COLO668 (cell line): ENCODE results near the gene RHBDL3.
"Not testable (repeated sequence)": the region's sequence is repeated elsewhere in the genome, so short reads cannot be mapped to it uniquely, and the experiment has no call there.

Experiments
- DNase-seq: peaks from one replicate; lab custom pipeline; 2025; ENCODE audit not compliant: unreplicated experiment; lab: John Stamatoyannopoulos, UW

RHBDL3 gene

DNA sequence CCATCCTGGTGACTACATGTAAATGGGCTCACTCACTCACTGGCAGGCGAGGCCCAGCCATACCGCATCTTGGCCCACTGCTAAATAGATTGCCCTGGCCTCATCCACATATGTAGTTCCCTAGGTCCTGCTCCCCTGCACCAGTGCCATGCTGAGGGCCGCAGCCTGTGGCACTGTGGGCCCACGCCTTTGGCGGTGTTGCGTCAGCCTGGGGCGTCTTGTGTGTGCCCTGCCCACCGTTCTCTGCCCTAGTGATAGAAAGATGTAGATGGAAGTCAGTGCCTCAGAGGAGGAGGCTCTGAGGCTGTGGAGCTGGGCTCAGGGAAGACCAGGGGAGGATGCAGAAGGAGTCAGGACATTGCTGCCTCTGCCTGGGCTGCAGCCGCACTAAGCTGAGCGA is 57.4 kb downstream of the RHBDL3 start:
- no peak for DNase-seq

DNA sequence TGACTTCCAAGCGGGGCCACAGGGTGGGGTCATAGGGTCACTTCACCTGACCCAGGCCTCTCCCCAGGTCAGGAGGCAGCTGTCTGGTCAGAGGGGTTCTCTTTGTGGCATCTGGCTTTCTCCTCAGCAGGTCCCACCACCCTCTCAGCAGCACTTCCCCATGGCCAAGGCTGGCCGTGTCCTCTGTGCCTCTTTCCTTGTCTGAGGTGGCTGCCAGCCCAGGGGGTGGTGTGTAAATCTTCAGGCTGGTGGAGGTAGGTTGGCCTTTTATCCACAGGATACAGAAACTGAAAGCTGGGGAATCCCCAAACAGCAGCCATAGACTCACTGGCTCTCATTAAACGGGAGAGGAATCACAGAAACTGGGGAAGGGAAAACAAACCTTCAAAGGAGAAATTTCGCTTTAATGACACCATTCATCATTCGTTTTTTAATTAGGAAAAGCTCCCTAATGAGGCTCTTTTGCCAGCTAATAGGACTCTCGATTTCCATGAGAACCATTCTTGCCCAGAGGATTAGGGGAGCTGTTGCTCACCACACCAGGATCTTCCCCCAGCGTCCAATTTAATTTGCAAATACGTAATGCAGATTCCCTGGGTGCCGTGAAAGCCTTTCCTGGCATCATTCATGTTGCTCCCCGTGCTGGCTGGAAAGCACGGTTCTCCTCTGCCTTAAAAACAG is 58.3 kb downstream of the RHBDL3 start:
- no peak for DNase-seq

DNA sequence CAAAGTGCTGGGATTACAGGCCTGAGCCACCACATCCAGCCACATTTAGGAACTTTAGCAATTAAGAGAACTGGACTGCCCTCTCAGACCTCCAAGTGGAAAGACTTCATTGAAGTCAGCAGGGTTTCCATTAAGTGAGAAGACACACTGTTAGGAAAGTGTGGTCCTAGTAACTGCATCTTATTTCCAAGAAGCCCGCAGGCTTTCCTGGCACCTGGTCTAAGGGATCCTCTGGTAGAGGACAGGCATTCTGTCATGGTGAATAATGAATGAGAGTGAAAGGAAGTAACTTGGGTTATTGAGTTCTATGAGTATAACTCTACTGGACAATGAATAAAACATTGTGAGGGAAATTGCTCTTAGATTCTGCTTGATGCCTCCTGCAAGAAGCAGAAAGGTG is 62.3 kb downstream of the RHBDL3 start:
- DNase-seq: no peak

DNA sequence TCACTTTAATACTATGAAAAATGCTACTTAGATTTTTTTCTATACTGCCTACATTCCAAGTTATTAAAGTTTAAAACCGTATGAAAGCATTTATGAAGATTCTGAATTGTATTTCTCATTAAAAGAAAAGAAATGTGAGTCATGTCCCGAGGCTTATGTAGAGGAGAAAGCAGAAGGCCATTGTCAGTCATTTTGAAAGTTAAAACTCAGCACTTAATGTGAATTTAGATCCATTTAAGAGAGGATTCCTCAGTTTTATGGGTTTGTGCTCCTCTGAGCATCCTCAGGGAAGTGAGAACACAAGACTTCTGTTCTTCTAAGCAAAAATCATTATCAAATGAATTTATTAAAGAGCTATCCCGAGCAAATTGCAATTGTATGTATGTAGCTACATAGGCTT is 64.5 kb downstream of the RHBDL3 start:
- DNase-seq: no peak

DNA sequence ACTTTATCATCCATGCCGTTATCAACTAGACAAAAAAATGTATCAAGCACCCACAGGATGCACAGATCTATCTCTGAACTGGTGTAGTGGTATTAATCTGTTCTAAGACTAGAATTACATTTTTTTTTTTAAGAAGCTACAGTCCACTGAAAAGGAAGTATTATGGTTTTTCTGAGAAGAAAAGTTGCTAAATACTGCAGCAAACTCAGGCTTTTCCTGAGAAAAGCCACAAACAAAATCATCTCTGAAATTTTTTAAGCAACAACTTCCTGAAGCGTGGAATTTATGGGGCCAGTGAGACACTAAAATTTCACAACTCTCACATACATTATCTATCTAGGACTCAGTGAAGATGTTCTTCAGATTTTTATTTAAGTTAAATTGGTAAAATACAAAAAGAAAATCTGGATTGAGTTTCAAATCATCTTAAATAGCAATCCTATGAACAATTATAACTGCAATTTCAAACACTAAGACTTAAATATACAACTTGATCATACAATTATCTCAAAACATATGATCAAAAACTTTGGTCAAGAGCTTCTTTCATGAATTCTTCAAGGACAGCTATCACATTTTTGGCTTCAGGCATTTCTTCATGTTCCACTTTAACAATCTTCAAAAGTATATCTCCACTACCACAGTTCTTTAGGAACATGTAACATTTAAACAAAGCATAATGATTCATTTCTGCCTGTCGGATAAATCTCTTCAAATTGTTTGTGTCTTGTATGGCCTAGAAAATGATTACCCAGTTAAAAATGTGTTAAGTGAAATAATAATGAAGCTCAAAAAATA is 65.8 kb downstream of the RHBDL3 start:
- DNase-seq: no peak

DNA sequence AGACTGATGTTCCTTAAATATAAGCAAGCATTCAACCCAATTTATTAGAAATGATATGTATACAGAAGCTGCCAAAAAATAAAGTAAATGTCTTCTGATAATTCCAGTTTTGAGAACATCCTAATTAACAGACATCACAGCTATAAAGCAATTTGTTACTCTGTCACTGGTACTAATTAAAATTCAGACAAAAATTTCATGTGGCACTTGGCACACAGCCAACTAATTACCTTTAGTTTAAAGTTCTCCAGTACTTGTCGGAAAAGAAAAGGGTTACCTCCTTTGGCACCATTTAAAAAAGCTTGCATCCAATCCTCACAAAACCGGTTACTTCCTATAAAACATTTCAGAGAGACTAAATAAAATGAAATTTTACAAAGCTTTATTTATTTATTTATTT is 67.6 kb downstream of the RHBDL3 start:
- DNase-seq: no peak

DNA sequence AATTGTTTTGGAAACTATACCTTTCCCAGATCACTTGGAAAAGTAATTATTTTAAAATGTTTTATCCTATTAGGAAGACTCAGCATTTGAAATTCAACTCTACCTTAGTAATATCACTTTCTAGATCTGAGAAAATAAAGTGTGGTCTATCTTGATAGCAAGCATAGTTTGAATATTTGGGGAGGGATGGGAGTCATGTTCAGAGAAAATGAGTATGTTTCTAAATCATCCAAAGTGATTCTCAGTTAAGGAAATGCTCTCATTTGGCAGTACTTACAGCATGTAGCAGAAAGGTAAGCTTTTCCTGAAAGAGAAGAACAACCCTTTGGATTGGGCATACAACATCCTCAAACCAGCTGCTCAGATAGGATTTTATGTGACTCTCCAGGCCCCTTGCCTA is 69.4 kb downstream of the RHBDL3 start:
- no peak for DNase-seq

DNA sequence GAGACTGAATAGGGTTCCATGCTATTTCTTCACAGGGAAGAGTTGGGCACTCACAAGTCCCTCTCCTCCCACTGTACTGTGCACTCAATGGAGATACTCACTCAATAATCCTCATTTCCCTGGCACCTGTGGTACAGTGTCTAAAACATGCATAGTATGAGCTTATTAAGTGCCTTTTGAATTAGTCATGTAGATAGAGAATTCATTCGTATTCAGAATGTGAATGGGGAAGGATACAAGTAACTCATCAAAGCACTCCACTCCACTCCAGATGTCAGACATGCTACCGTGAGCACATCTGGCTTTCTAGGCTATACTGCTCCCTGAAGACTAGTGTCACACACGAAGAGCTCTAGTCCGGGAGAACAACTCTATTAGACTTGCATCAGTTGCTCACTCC is 70.1 kb downstream of the RHBDL3 start:
- no peak for DNase-seq

DNA sequence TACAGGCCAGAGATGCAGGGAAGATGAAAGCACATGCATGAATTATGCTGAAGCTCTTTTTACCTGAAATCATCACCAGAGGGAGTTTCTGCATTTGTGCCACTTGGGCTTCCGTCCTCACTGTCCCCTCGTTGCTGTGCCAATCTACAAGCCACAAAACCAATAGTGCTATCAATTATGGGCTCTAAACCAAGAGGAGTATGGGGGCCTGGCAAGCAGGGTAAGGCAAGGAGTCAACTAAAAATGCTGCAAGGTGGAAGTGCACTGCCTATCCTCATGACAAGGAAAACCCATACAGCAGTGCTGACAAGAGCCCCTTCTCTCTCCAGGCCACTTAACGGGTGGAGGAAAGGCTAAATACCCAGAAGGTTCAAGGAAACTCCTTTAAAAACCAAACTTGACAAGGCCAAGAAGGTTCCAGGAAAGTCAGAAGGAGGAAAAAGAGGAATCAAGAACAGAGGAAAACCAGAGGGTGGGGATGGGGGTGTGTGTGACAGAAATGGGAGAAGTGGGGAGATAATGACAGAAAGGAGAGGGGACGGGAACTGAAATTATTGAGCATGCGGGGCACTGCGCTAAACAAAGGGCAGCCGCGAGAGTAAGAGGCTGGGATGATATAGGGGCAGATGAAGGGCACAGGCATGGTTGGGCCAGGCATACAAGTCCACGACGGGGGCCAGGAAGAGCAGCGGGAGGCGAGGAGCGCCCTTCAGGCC is 75.7 kb downstream of the RHBDL3 start:
- DNase-seq: peak; percentile 2

DNA sequence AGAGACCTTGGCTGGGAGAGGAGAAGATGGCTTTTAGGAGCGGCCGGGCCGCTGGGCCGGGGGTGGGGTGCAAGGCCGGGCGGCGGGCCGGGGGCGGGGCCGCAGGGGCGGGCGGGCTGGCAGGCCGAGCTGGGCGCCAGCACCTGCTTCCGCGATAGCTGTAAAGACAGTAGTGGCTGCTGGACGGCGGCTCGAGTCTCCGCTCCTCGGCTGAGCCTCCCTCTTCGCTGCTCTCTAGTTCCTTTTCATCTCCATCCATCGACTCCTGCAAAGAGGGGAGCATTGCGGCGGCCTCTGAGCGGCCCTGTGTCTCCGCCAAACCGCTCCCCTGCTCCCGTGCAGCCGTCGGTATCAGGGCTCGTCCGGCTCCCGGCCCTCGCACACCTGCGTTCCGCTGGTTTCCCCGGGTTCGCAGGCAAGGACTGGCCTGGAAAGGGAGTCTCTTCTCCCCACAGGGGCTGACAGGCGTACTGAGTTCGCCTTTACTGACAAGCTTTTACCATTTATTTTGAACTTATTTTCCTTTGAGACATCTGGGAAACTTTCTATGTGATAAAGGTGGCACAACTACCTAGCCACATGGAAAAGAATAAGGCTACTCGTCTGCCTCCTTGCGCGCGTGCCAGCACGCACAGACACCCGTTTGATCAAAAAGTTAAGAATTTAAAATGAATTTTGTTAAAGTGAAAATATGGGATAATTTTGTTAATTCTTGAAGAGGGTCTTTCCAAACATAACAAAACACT is 76.4 kb downstream of the RHBDL3 start, which contains the start of gene C17orf75:
C17orf75 (minus strand) TSS at position 317 of the 746 bp plus-strand sequence; CDS start at position 283, 34 bp downstream.
- peak; percentile 78 for DNase-seq

DNA sequence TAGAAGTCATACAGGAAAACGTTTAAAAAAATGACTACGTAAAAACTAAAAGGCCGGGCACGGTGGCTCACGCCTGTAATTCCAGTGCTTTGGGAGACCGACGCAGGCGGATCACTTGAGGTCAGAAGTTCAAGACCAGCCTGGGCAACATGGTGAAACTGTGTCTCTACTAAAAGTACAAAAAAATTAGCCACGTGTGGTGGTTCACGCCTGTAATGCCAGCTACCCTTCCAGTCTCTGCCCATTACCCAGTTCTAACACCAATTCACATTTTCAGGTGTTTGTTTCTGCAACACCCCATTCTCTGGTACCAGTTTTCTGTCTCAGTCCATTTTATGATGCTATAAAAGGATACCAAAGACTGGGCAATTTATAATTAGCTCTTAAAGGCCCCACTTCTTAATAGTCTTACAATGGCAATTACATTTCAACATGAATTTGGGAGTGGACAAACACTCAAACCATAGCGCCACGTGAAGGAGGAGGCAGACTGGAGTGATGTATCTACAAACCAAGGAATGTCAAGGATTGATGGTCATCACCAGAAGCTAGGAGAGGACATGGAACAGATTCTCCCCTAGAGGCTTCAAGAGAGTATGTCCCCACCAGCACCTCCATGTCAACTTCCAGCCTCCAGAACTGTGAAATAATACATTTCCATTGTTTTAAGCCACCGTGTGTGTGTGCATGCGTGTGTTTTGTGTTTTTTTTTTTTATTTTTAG is 77.1 kb downstream of the RHBDL3 start:
- DNase-seq: no peak

DNA sequence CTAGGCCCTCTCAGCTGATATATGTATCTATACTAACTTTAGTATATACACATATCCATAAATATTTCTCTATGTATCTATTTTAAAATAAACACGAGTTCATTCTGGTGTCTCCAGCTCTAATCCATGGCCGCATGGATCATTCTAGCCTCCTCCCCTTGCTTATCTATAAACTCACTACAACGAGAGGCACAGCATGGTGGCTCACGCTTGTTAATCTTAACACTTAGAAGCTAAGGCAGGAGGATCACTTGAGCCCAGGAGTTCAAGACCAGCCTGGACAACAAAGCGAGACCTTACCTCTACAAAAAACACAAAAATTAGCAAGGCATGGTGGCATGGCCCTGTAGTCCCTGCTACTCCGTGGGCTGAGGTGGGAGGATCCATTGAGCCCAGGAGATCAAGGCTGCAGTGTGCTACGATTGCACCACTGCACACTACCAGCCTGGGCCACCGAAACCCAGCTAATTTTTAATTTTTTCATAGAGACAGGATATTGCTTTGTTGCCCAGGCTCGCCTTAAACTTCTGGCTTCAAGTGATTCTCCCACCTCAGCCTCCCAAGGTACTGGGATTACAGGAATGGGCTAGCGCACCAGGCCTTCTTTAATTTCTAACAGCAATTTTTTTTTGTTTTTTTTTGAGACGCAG is 80.4 kb downstream of the RHBDL3 start:
- DNase-seq: no peak

DNA sequence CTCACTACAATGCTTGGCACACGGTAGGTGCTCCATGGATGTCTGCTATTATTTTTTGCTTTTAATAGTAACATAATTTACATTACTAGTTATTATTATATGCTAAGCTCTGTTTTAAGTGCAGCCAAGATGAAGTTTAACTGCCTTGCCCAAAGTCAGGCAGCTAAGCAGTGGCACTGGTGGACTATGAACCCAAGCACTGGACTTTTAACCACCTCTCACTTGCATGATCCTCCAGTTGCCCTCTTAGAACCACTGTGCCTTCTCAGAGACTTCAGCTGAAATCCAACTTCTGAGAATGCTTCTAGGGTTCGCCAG is 82.8 kb downstream of the RHBDL3 start:
- no peak for DNase-seq

DNA sequence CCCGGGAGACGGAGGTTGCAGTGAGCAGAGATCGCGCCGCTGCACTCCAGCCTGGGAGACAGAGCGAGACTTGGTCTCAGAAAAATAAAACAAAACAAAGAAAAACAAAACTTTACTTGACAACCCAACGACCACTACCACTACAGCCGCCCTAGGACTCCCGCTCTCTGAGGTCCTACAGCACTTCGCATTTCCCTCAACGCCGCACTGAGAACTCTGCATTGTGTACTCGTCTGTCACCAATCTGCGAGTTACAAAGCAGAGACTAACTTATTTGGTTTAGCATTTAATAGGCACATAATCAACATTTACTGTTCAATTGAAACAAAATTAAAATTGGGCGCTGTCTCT is 83.8 kb downstream of the RHBDL3 start:
- DNase-seq: no peak

DNA sequence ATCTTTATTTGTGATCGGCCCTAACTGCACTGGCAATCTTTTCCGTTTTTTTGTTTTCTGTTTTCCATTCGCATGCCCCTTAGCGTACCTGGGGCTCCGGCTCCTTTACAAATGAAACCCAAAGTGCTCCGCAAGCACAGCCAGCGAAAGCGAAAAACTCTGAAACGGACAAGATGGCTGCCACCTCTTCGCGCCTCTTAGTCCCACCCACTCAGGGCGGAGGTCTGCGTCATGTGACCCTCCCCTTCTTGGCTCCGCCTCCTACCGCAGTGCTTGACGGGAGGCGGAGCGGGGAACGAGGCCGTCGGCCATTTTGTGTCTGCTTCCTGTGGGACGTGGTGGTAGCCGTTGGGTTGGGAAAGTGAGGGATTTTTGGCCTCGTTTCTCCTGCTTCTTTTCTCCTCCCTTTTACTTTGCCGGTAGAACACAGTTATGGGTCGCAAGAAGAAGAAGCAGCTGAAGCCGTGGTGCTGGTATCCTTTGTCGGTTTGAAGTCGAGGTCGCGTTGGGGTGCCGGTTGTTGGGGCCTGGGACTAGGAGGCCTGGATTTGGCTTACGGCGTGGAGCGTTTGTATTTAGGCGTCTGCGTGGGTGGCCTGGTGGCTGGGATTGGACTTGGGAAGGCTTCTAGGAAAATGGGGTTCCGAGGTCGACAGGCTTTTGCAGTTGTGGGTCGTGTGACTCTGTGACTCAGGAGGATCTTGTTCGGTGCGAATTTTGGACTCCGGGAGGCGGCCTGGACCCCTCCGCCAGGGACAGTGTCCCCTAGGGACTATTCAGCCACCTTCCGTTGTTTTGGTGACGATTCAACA is 84.4 kb downstream of the RHBDL3 start, which contains the start of gene ZNF207:
ZNF207 (plus strand) TSS at position 304 of the 812 bp plus-strand sequence; CDS start at position 433, 129 bp downstream.
- DNase-seq: peak; percentile 92

DNA sequence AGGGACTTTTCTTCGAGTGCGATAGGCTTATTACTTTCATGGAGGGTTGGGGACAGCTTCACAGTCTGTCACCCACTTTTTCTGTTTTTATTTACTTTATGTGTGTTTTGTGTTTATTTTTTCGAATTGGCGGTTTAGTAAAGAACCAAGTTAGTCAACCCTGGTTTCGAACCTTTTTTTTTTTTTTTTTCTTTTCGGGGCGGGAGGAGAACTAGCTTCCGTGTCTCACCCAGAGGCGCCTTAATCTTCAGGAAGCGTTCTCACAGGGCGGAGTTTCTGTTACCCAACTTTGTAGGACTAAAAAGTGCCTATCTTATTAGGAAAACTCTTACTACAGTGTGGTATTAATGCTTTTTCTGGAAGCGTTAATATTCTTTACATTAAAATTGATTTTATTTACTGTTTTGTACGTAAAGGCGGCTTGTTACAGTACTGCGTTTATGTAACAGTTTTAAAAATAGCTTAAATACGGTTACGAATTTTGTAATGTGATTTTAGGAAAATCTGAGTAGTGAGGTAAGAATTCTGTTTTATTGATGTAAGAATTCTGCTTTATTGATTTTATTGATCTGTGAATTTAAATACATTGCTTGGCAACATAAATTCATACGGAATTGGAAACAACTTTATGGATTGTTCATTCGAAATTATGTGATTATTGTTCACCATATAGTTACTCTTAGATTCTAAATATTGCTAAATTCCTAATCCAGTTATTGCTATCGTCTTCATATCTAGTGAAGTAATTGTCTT is 85.2 kb downstream of the RHBDL3 start:
- peak; percentile 8 for DNase-seq

DNA sequence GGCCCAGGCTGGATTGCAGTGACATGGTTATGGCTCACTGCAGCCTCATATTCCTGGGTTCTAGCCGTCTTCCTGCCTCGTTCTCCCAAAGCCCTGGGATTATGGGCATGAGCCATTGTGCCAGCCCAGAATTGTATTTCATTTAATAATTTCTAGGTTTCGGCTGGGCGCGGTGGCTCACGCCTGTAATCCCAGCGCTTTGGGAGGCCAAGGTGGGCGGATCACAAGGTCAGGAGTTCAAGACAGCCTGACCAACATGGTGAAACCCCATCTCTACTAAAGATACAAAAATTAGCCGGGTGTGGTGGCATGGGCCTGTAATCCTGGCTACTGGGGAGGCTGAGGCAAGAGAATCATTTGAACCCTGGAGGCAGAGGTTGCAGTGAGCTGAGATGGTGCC is 87.1 kb downstream of the RHBDL3 start:
- not testable (repeated sequence) for DNase-seq

DNA sequence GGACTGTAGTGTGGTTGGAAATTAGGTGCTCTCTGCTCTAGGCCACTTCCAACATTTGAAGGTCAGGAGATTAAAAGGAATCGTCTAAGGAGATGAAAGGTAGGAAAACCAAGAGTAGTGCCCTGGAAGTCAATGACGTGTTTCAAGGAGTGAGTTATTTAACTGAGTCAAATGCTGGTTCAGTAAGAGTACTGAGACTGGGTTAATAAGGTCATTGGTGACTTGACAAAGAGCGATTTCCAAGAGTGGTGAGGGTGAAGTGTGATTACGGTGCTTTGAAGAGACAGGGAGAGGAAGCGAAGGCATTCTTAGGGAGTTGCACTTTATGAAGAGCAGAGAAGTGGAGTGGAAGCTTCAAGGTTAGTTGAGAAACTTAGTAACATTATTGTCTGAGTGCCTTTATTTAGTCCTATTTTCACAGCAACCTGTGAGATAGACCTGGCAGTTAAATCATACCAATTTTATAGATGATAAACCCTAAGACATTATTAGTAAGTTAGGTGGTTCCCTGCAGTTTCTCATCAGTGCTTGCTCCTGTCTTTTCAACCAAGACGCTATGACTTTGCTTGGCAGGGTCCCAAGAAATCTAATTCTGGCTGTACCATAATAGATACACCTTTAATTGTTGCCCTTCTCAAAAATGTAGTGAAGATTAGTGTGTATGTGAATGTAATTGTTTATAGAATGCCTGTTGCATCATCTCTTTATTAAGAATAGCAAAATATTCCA is 90.2 kb downstream of the RHBDL3 start:
- no peak for DNase-seq
